ENCODE results near the gene POLD2. TPM values are rescaled to one million over a fixed set of nuclear protein-coding genes. Genes with fewer than 3 reads are reported as not detected.

POLD2 gene
- total RNA-seq, 4 donors from 2014 or later = 12.9 to 73.3 (median 33.7) TPM

GRCh38 chr7:44095781-44096180 is 27.6 kb downstream of the POLD2 start:
- Histone ChIP-seq H3K4me1 (no peaks in the 10 kb centered on the region), H3K27ac (peak overlapping the region in 1 of 2 donors; percentile 58), H3K9me3 (no peaks in the 10 kb centered on the region), H3K36me3 (no peaks in the 10 kb centered on the region), H3K27me3 (no peaks in the 10 kb centered on the region), H3K4me3 (no peak overlapping the region)
- TF ChIP-seq POLR2A (IDR thresholded peaks at IDR 0.05) (no peak), CTCF (IDR thresholded peaks at IDR 0.05) (no peak)
- intact Hi-C loops (cut with DNase I; ENCODE audit: low total_unique reads) = no loop called here
- no peak for DNase-seq

DNA sequence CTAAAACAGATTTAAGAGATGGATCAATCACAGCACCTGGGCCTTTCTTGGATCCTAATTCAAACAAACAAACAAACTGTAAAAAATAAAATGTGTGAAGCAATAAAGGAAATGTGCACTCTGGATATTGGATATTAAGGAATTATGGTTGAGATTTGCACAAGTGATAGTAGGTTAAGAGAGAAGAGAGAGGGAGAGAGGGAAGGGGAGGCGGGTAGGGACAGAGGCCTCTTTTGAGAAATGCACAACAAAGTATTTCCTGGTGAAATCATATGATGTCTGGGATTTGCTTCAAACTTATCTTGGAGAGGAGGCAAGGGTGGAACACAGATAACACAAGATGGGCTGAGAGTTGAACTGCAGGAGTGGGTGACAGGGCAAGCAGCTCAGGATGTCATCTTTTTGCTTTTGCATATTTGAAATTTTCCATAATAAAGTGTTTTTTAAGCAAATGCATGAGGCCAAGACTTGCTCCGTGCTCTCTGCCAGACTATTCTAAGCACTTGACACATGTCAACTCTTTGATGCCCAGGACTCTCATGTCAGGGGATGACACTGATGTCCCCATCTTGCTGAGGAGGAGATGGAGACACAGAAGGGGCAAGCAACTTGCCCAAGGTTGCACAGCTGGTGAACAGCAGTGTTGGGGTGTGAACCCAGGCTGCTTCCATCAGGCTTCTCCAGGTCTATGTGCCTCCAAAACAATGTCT is 28.3 kb downstream of the POLD2 start:
- TF ChIP-seq CTCF (IDR thresholded peaks at IDR 0.05) (no peak), POLR2A (IDR thresholded peaks at IDR 0.05) (no peak)
- intact Hi-C loops (cut with DNase I; ENCODE audit: low total_unique reads) = no loop called here
- DNase-seq = no peak
- H3K4me1 ChIP-seq = no peaks in the 10 kb centered on the region
- H3K36me3 ChIP-seq = no peaks in the 10 kb centered on the region
- no peaks in the 10 kb centered on the region for H3K27me3 ChIP-seq
- H3K9me3 ChIP-seq = no peaks in the 10 kb centered on the region
- peak overlapping the region; percentile 46 to 58 for H3K27ac ChIP-seq
- H3K4me3 ChIP-seq = no peak overlapping the region

GRCh38 chr7:44094365-44094764 is 29.0 kb downstream of the POLD2 start:
- no peaks in the 10 kb centered on the region for H3K27me3 ChIP-seq
- no peak for TF ChIP-seq CTCF (IDR thresholded peaks at IDR 0.05)
- H3K36me3 ChIP-seq = no peaks in the 10 kb centered on the region
- intact Hi-C loops (cut with DNase I; ENCODE audit: low total_unique reads) = no loop called here
- no peak for DNase-seq
- no peaks in the 10 kb centered on the region for H3K4me1 ChIP-seq
- peak overlapping the region; percentile 46 to 58 for H3K27ac ChIP-seq
- no peak overlapping the region for H3K4me3 ChIP-seq
- H3K9me3 ChIP-seq = no peaks in the 10 kb centered on the region

DNA sequence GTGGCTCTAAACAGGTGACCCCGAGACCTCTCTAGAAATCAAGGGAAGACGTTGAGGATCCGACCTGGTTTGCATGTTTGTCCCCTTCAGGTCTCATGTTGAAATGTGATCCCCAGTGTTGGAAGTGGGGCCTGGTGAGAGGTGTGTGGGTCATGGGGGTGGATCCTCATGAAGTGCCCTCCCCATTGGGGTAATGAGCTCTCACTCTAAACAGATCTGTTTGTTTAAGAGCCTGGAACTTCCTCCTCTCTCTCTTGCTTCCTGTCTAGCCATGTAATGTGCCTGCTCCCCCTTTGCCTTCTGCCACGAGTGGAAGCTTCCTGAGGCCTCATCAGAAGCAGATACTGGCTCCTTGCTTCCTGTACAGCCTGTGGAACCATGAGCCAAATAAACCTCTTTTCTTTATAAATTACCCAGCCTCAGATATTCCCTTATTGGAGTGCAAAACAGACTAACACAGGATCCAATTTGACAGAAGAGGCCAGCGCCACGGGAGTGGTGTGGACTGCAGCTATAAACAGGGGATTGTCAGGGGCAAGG is 30.2 kb downstream of the POLD2 start:
- TF ChIP-seq CTCF (IDR thresholded peaks at IDR 0.05) (no peak), POLR2A (IDR thresholded peaks at IDR 0.05) (no peak)
- H3K4me1 ChIP-seq = peaks cover 0 to 5% of the 10 kb centered on the region in 2 donors
- no peak overlapping the region for H3K27ac ChIP-seq
- no peak overlapping the region for H3K4me3 ChIP-seq
- H3K36me3 ChIP-seq = no peaks in the 10 kb centered on the region
- H3K9me3 ChIP-seq = no peaks in the 10 kb centered on the region
- H3K27me3 ChIP-seq = no peaks in the 10 kb centered on the region
- intact Hi-C loops (cut with DNase I; ENCODE audit: low total_unique reads) = no loop called here
- DNase-seq = no peak
